G401 (cell line): ENCODE data around the gene NLRP13. TPM values are rescaled to one million over a fixed set of nuclear protein-coding genes. Genes with fewer than 3 reads are reported as not detected.

Experiments used
- DNase-seq: peaks from one replicate; pipeline ENCODE4 v3.0.0-alpha.2; 2015; ENCODE audit warnings: low spot score
- in situ Hi-C: cut with HindIII; loops from 2 replicates; pipeline ENCODE4 v1.10.0; 2016; ENCODE audit warnings: low sequenced_read_pairs, mixed read lengths
- total RNA-seq: library from RNA; depleted of rRNA; stranded (reverse); fragments of >200 nt; shearing (Covaris generic); gene quantifications from 2 replicates; pipeline ENCODE4 v1.2.3, GENCODE V29; 2014; rRNA removed

NLRP13 gene
- total RNA-seq, 1 experiment from 2014 or later = not detected

DNA sequence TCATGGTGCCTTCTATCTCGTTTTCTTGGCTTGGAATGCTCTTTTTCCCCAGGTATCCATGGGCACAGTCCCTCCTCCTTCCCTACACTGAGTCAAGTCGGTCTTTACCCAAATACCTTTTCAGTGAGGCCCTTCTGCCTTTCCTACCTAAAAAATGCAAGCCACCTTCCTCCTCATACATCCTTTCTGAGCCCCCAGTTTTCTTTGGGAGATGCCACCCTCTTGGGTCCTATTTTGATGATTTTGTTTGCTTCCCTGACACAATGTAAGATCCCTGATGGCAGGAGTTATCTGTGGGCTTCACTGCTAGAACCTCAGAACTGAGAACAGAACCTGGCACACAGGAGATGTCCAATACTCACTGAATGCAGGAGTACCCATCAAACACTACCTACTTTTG, 22.3 kb downstream of the NLRP13 start:
- DNase-seq = no peak
- in situ Hi-C loops = no loop called here

DNA sequence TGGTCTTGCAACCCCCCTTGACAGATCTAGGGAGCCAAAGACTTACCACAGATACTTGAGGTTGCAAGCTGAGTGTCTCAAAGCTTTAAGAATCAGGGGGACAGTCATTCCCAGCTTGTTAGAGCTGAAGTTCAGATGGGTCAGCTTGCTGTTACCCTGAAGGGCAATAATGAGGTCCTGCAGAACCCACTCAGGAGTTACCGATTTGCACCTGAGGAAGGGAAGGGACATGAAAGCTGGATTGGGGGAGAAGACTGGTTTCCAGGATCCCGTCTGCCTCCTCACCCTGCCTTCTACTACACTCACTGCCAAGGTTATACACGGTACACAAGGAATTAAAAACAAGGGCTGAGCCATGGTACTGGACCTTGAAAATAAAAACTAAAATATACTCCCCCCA, 24.4 kb downstream of the NLRP13 start:
- DNase-seq = no peak
- in situ Hi-C loops = no loop called here

DNA sequence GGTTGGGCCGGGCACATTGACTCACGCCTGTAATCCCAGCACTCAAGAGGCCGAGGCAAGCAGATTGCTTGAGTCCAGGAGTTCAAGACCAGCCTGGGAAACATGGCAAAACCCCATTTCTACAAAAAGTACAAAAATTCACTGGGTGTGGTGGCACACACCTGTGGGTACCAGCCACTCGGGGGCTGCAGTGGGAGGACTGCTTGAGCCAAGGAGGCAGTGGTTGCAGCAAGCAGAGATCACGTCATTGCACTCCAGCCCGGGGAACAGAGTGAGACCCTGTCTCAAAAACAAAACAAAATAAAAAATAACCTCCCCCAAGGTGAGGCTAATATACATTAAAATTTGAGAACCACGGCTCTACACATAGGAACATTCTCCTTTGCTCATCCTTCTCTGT, 24.9 kb downstream of the NLRP13 start:
- DNase-seq = no peak

DNA sequence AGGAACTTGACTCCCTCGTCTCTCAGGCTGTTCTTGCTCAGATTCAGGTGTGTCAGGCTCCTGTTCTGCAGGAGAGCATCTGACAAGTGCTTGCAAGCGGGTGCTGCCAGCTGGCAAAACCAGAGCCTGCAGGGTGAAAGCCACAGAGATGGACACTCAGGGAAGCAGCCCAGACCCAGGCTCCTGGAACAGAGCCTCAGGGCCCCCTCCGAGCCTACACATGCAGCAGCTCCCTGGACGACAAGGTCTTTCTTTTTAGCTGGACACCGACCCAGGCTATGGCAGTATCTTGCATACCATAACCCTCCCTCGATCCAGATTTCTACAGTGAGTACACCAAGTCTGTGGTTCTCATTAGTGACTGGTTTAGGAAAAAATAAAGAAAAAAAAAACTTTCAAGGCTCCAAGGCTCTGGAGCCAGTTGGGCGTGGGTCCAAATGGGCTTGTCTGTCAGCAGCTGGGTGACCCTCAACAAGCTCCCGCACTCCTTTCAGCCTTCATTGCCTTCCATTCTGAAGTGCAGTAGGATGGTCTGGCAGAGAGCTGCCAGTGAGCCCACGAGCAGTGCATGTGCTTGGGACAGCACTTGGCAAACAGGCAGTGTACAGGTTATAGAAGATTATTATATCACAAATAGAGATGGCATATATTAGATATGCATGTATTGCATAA, 29.9 kb downstream of the NLRP13 start:
- DNase-seq = no peak
- in situ Hi-C loops = no loop called here

More for the DNA sequence above, 24.9 kb downstream of the NLRP13 start:
- in situ Hi-C loops = no loop called here

DNA sequence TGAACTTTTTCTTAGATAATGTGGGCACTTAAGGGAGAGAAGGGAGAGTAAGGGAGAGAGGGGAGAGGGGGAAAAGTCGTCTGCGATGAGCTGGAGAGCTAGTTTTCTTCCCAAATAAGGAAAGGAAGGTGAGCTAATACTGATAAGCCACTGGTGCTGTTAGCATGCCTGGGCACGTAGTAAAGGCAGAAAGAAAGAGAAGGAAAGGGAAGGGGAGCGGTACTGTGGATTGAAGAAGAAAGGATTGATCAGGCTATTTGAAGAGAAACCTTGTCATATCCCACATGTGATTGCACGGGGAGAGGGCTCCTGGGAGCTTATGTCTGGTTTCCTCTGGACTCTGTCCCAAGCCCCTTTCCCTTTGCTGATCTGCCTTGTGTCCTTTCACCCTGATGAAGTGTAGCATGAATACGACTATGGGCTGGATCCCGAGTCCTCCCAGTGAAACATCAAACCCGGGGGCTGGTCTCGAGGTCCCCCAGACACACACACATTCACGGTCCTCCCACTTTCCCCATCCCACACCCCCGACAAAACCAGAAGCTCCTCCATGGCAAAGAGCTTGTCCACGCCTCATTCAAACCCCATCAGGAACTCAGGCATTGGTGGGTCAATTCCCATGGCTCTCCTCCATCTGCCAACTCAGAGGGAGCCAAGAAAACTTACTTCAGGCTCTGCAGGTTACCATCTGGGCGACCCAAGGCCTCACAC, 30.6 kb downstream of the NLRP13 start:
- in situ Hi-C loops = no loop called here

DNA sequence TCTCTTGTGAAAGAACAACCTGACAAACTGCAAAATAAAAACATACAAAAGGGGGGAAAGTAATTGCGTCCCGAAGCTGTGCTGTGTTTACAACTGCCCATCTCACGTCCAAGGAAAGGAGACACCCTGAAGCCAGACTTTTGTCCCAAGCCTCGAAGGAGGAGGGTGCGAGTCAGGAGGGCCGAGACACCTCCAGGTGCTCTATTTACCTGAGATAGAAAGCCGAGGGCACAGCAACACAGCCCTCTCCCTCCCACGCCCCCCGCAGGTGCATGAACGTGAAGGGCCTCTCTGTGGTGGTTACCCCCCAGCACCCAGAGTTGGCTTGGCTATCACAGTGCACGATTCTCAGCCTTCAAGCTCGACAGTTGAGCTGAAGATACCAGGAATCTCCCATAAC, 33.2 kb downstream of the NLRP13 start:
- in situ Hi-C loops = no loop called here

More for the DNA sequence above, 30.6 kb downstream of the NLRP13 start:
- DNase-seq = no peak

DNA sequence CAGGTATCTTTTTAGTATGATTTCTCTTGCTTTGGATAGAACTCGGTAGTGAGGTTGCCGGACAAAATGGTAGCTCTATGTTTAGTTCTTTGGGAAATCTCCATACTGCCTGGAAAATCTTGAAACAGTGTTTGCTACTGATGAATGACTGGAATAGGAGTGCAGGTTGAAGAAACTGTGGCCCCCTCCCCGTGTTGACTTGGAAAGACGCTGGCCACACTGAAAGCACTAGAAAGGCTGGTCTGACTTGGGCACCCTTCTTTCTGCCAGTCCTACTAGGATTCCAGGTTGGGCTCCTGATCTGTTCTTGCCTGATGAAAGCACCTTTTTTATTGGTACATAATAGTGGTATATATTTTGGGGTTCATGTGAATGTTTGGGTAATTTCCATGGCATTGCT, 49.5 kb downstream of the NLRP13 start:
- in situ Hi-C loops = no loop called here
- DNase-seq = no peak

More for the DNA sequence above, 33.2 kb downstream of the NLRP13 start:
- no peak for DNase-seq

DNA sequence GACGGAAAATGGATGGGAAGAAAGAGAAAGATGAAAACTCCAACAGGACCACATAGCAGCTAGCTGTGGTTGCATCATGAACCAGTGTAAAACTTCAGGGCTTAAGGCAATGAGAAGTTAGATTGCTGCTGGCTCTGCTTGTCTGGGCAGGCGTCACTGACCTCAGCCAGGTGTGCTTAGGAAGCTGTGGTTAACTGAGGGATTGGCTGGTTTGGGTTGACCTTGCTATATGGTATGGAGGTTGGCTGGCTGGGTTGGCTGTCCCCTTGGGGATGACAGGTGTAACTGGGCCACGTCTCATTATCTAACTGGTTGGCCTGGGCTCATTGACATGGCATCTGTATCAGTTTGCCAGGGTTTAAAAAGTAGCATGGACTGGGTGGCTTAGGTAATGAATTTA, 54.9 kb downstream of the NLRP13 start:
- in situ Hi-C loops = no loop called here

DNA sequence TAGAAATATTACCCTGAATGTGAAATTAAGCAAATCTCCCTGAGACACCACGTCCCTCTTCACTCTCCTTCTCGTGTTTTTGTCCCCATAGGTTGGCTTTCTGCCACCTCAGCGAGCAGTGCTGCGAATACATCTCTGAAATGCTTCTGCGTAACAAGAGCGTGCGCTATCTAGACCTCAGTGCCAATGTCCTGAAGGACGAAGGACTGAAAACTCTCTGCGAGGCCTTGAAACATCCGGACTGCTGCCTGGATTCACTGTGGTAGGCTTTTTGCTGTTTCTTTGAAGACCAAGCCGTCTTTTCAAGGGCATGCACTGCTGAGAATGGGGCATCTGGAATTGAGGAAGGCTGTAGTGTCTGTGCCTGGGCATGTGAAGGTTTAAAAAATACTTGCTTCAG, 61.4 kb downstream of the NLRP13 start:
- in situ Hi-C loops = no loop called here
- DNase-seq = no peak

More for the DNA sequence above, 54.9 kb downstream of the NLRP13 start:
- no peak for DNase-seq

DNA sequence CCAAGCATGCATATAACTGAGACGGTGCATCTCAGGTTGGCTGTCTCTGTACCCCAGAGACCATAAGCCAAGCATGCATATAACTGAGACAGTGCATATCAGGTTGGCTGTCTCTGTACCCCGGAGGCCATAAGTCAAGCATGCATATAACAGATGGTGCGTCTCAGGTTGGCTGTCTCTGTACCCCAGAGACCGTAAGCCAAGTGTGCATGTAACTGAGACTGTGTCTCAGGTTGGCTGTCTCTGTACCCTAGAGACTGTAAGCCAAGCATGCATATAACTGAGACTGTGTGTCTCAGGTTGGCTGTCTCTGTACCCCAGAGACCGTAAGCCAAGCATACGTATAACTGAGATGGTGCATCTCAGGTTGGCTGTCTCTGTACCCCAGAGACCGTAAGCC, 65.0 kb downstream of the NLRP13 start:
- in situ Hi-C loops = no loop called here
- no peak for DNase-seq

DNA sequence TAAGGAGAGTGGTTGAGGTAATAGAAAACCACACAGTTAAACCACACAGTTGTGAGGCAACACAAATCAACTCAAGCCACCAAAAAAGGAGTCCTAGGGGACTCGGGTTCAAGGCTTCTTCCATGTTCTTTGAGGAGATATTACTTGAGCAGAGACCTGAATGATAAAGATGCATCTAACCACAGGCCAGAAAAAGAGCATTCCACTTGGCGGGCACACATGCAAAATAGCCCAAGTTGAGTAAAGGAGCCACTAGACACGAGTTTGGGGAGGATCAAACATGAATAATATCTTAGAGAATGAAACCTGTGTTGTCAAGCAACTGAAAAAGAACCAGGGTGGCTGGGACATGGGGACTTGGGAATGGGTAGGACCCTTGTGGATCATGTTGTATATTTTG, 65.6 kb downstream of the NLRP13 start:
- in situ Hi-C loops = no loop called here
- no peak for DNase-seq

DNA sequence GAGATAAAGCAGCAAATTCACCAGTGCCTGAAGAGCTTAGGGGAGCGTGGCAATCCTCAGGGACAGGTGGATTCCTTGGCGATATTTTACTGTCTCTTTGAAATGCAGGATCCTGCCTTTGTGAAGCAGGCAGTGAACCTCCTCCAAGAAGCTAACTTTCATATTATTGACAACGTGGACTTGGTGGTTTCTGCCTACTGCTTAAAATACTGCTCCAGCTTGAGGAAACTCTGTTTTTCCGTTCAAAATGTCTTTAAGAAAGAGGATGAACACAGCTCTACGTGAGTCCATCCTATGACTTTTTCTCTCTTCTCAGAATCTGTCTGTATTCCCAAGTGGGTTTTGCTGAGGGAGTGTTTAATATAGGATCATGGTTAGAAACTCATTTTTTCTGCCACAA, 73.2 kb downstream of the NLRP13 start:
- in situ Hi-C loops = no loop called here
- no peak for DNase-seq

DNA sequence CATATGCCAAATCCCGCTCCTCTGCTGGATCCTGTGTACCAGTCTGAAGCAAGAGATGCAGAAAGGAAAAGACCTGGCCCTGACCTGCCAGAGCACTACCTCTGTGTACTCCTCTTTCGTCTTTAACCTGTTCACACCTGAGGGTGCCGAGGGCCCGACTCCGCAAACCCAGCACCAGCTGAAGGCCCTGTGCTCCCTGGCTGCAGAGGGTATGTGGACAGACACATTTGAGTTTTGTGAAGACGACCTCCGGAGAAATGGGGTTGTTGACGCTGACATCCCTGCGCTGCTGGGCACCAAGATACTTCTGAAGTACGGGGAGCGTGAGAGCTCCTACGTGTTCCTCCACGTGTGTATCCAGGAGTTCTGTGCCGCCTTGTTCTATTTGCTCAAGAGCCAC, 73.7 kb downstream of the NLRP13 start:
- DNase-seq = no peak
- in situ Hi-C loops = no loop called here

DNA sequence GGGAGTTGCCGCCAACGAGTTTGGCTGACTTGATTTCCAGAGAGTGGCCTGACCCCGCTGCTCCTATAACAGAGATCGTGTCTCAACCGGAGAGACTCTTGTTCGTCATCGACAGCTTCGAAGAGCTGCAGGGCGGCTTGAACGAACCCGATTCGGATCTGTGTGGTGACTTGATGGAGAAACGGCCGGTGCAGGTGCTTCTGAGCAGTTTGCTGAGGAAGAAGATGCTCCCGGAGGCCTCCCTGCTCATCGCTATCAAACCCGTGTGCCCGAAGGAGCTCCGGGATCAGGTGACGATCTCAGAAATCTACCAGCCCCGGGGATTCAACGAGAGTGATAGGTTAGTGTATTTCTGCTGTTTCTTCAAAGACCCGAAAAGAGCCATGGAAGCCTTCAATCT, 74.2 kb downstream of the NLRP13 start:
- in situ Hi-C loops = no loop called here
- no peak for DNase-seq

DNA sequence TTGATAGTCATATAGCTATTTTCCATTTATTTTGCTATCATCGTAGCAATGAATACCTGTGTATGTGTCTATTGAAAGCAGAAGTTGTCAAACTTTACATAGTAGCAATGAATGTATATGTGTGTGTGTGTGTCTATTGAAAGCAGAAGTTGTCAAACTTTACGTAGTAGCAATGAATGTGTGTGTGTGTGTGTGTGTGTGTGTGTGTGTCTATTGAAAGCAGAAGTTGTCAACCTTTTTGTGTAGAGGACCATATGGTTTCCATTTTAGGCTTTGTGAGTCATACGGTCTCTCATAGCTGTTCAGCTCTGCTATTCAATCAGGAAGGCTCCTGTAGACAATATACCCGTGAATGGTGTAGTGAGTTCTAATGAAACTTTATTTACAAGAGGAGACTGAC, 75.0 kb downstream of the NLRP13 start:
- no peak for DNase-seq
- in situ Hi-C loops = no loop called here

DNA sequence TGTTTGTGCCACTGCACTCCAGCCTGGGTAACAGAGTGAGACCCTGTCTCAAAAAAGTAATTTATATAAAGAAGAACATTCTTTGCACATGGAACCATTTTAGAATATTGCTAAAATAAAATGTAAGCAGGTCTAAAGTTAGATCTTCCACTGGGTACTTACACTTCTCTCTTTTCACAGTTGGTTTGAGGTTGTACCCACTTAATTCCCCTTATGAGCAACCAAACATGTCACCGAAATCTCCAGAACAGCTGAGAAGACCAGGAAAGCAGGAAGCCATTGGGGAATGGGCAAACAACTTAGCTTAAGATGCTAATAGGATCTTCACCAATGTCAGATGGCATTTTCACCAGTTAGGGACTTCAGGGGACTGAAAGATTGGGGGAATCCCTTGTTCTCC, 77.0 kb downstream of the NLRP13 start:
- in situ Hi-C loops = no loop called here
- no peak for DNase-seq

Other genes with a start within 250 kb of the NLRP13 start
- not detected in 2 replicates for gene NLRP9, start 193.9 kb downstream of the NLRP13 start, total RNA-seq
- gene RFPL4A, start 173.2 kb downstream of the NLRP13 start, total RNA-seq = 0.49 and 3.1 TPM in 2 replicates
- 0.17 and 0.18 TPM in 2 replicates for gene RFPL4AL1, start 163.2 kb downstream of the NLRP13 start, total RNA-seq
- 1.4 and 1.6 TPM in 2 replicates for gene NLRP11, start 100.3 kb downstream of the NLRP13 start, total RNA-seq
- gene NLRP4, start 95.8 kb downstream of the NLRP13 start, total RNA-seq = 0.07 TPM in 1 of 2 replicates, not detected in the other
- gene NLRP8, start 15.5 kb upstream of the NLRP13 start, total RNA-seq = not detected in 2 replicates
- not detected in 2 replicates for gene NLRP5, start 54.4 kb upstream of the NLRP13 start, total RNA-seq
- 55.8 and 56.1 TPM in 2 replicates for gene ZNF787, start 189.0 kb upstream of the NLRP13 start, total RNA-seq
- gene ZNF444, start 209.0 kb upstream of the NLRP13 start, total RNA-seq = 30.2 and 36.6 TPM in 2 replicates
- not detected in 2 replicates for gene GALP, start 243.7 kb upstream of the NLRP13 start, total RNA-seq